Caco-2 (cell line): Measurements from ENCODE around the gene C10orf90. TPM values are rescaled to one million over a fixed set of nuclear protein-coding genes. Genes with fewer than 3 reads are reported as not detected.

Experiments used
- BruUV-seq: library from RNA; stranded (reverse); fragments of 400-500 nt; replicated peaks from 2 replicates; lab custom pipeline; 2021; lab: Mats Ljungman, UMichigan
- CTCF ChIA-PET: fragments of 300-600 bp; sonication (Branson Sonifier 250); formaldehyde crosslinking; loops from one replicate; lab custom pipeline; 2022; ENCODE audit warnings: antibody characterized with exemption; lab: Charles Lee
- POLR2A ChIA-PET: fragments of 300-600 bp; sonication (Branson Sonifier 250); formaldehyde crosslinking; loops from one replicate; lab custom pipeline; 2022; ENCODE audit warnings: antibody characterized with exemption; lab: Charles Lee
- DNase-seq, 2 experiments: peaks; one replicate each; pipeline versions ENCODE4 v3.0.0 to v3.0.0-alpha.2; 2020 to 2022
- H3K27me3 ChIP-seq: replicated peaks from 2 replicates; pipeline ENCODE4 v1.6.0; 2011; ENCODE audit warnings: low read length; ENCODE audit not compliant: control insufficient read depth, insufficient read depth
- H3K36me3 ChIP-seq: 2 replicates; pipeline ENCODE4 v1.5.1; 2011; ENCODE audit warnings: low read length; ENCODE audit not compliant: control insufficient read depth, insufficient read depth
- H3K4me1 ChIP-seq: fragments of 250-450 bp; sonication (Bioruptor Pico); 2 replicates; pipeline ENCODE4 v1.5.1; 2020; ENCODE audit warnings: mild to moderate bottlenecking
- H3K4me3 ChIP-seq: 2 replicates; pipeline ENCODE4 v1.5.1; 2011; ENCODE audit warnings: low read depth, mild to moderate bottlenecking, control low read depth, low read length
- H3K9me3 ChIP-seq: fragments of 250-450 bp; sonication (Bioruptor Pico); 2 replicates; pipeline ENCODE4 v1.5.1; 2020; ENCODE audit warnings: mild to moderate bottlenecking, moderate library complexity
- H3K27ac Mint-ChIP-seq: one replicate; pipeline ENCODE4 v1.8.0; 2022; ENCODE audit warnings: mixed read lengths; ENCODE audit not compliant: unreplicated experiment
- H3K27me3 Mint-ChIP-seq: one replicate; pipeline ENCODE4 v1.8.0; 2022; ENCODE audit warnings: mixed read lengths; ENCODE audit not compliant: insufficient read depth, unreplicated experiment
- H3K36me3 Mint-ChIP-seq: one replicate; pipeline ENCODE4 v1.8.0; 2022; ENCODE audit warnings: mild to moderate bottlenecking, mixed read lengths; ENCODE audit not compliant: insufficient read depth, unreplicated experiment
- H3K4me1 Mint-ChIP-seq: one replicate; pipeline ENCODE4 v1.8.0; 2022; ENCODE audit warnings: low read depth, mixed read lengths; ENCODE audit not compliant: unreplicated experiment
- H3K4me3 Mint-ChIP-seq: one replicate; pipeline ENCODE4 v1.8.0; 2022; ENCODE audit warnings: mild to moderate bottlenecking, moderate library complexity, mixed read lengths; ENCODE audit not compliant: unreplicated experiment
- H3K9me3 Mint-ChIP-seq: one replicate; pipeline ENCODE4 v1.8.0; 2022; ENCODE audit warnings: mixed read lengths; ENCODE audit not compliant: unreplicated experiment
- CTCF ChIP-seq, 2 experiments: fragments of 200-600 bp in 1 of 2; IDR thresholded peaks; 1 replicate in 1 of 2; 2 replicates in 1 of 2; pipeline versions ENCODE4 v1.5.1 to v1.8.0; 2011 to 2022; ENCODE audit warnings: antibody characterized with exemption in 1 of 2, control low read depth in 1 of 2, inconsistent platforms in 1 of 2, low read depth in 1 of 2, low read length in 1 of 2, mild to moderate bottlenecking in 1 of 2, moderate library complexity in 1 of 2; ENCODE audit not compliant: insufficient read depth in 1 of 2, severe bottlenecking in 1 of 2, unreplicated experiment in 1 of 2
- intact Hi-C: fragments of 100-400 bp; cut with micrococcal nuclease; formaldehyde crosslinking; loops from one replicate; pipeline ENCODE4 v1.10.0; 2022; ENCODE audit not compliant: unreplicated experiment
- total RNA-seq: library from RNA; stranded (reverse); gene quantifications from 2 replicates; pipeline ENCODE4 v1.2.3, GENCODE V29; 2022

C10orf90 gene
- total RNA-seq, 1 experiment from 2014 or later, result not detected

GRCh38 chr10:126667568-126667967 is 2.9 kb downstream of the C10orf90 start:
- H3K27me3 Mint-ChIP-seq, result peaks cover 5% of the 10 kb centered on the region
- no peak overlapping the region for H3K27ac Mint-ChIP-seq
- POLR2A ChIA-PET, result no interaction called here
- Histone ChIP-seq H3K4me1 (no peaks in the 10 kb centered on the region; the same call in 1 of the 2 replicates), H3K27me3 (no peaks in the 10 kb centered on the region), H3K9me3 (no peaks in the 10 kb centered on the region), H3K36me3 (no peaks in the 10 kb centered on the region), H3K4me3 (no peak overlapping the region)
- CTCF ChIA-PET, result no interaction called here
- DNase-seq, result no peak
- intact Hi-C loops, result no loop called here
- H3K9me3 Mint-ChIP-seq, result no peaks in the 10 kb centered on the region
- no peak overlapping the region for H3K4me3 Mint-ChIP-seq
- H3K4me1 Mint-ChIP-seq, result no peaks in the 10 kb centered on the region
- H3K36me3 Mint-ChIP-seq, result no peaks in the 10 kb centered on the region
- TF ChIP-seq CTCF (IDR thresholded peaks at IDR 0.05; ENCODE audit: insufficient read depth in 1 of 2, low read depth in 1 of 2, low read length in 1 of 2, severe bottlenecking in 1 of 2, unreplicated experiment in 1 of 2), result no peak
- no TSS peak for BruUV-seq

GRCh38 chr10:126665207-126665606 is 5.3 kb downstream of the C10orf90 start:
- H3K36me3 Mint-ChIP-seq, result no peaks in the 10 kb centered on the region
- Histone ChIP-seq H3K4me1 (no peaks in the 10 kb centered on the region; the same call in 1 of the 2 replicates), H3K4me3 (no peak overlapping the region), H3K27me3 (no peaks in the 10 kb centered on the region), H3K36me3 (no peaks in the 10 kb centered on the region), H3K9me3 (no peaks in the 10 kb centered on the region)
- ChIA-PET POLR2A (no interaction called here), CTCF (no interaction called here)
- H3K9me3 Mint-ChIP-seq, result no peaks in the 10 kb centered on the region
- H3K27me3 Mint-ChIP-seq, result no peaks in the 10 kb centered on the region
- no peaks in the 10 kb centered on the region for H3K4me1 Mint-ChIP-seq
- H3K27ac Mint-ChIP-seq, result no peak overlapping the region
- no peak overlapping the region for H3K4me3 Mint-ChIP-seq
- no TSS peak for BruUV-seq
- intact Hi-C loops, result no loop called here
- no peak for TF ChIP-seq CTCF (IDR thresholded peaks at IDR 0.05; ENCODE audit: insufficient read depth in 1 of 2, low read depth in 1 of 2, low read length in 1 of 2, severe bottlenecking in 1 of 2, unreplicated experiment in 1 of 2)
- DNase-seq, result no peak

- no peak overlapping the region for H3K4me3 Mint-ChIP-seq
- H3K4me1 Mint-ChIP-seq, result no peaks in the 10 kb centered on the region
- no peaks in the 10 kb centered on the region for H3K36me3 ChIP-seq
- H3K36me3 Mint-ChIP-seq, result no peaks in the 10 kb centered on the region
- BruUV-seq, result no TSS peak
- no peak for DNase-seq
- no peaks in the 10 kb centered on the region for H3K27me3 ChIP-seq
- TF ChIP-seq CTCF (IDR thresholded peaks at IDR 0.05; ENCODE audit: insufficient read depth in 1 of 2, low read depth in 1 of 2, low read length in 1 of 2, severe bottlenecking in 1 of 2, unreplicated experiment in 1 of 2), result no peak
- intact Hi-C loops, result no loop called here
- POLR2A ChIA-PET, result no interaction called here
- CTCF ChIA-PET, result no interaction called here
- no peaks in the 10 kb centered on the region; the same call in 1 of the 2 replicates for H3K4me1 ChIP-seq
- H3K9me3 Mint-ChIP-seq, result no peaks in the 10 kb centered on the region
- H3K27me3 Mint-ChIP-seq, result no peaks in the 10 kb centered on the region
- no peaks in the 10 kb centered on the region for H3K9me3 ChIP-seq
- H3K27ac Mint-ChIP-seq, result no peak overlapping the region
- no peak overlapping the region for H3K4me3 ChIP-seq
Measured at GRCh38 chr10:126663880-126664279, 6.6 kb downstream of the C10orf90 start.
